Fibroblast of gingiva (primary cell): ENCODE results near the gene MAML3.
"Not testable (repeated sequence)": the region's sequence is repeated elsewhere in the genome, so short reads cannot be mapped to it uniquely, and the experiment has no call there.

Experiments used
- DNase-seq: peaks from one replicate; pipeline ENCODE4 v3.0.0-alpha.2; 2011; ENCODE audit warnings: low read depth

Gene MAML3

GRCh38 chr4:139725236-139725635 is 428.7 kb downstream of the MAML3 start:
- no peak for DNase-seq

GRCh38 chr4:139721789-139722188 is 432.2 kb downstream of the MAML3 start:
- DNase-seq = no peak

- DNase-seq = no peak
Observed at GRCh38 chr4:139720806-139721205, 433.2 kb downstream of the MAML3 start.

- DNase-seq = no peak
Observed at GRCh38 chr4:139719381-139720101, 434.4 kb downstream of the MAML3 start.

GRCh38 chr4:139718833-139719232 is 435.2 kb downstream of the MAML3 start:
- DNase-seq = no peak

GRCh38 chr4:139718358-139718757 is 435.6 kb downstream of the MAML3 start:
- no peak for DNase-seq

- DNase-seq = no peak
Observed at GRCh38 chr4:139715746-139716391, 438.1 kb downstream of the MAML3 start.

GRCh38 chr4:139712882-139713281 is 441.1 kb downstream of the MAML3 start:
- no peak for DNase-seq

- DNase-seq = no peak
Observed at GRCh38 chr4:139711461-139711860, 442.5 kb downstream of the MAML3 start.

- DNase-seq = no peak
Observed at GRCh38 chr4:139710073-139710472, 443.9 kb downstream of the MAML3 start.

- no peak for DNase-seq
Observed at GRCh38 chr4:139709660-139710059, 444.3 kb downstream of the MAML3 start.

GRCh38 chr4:139704915-139705485 is 449.0 kb downstream of the MAML3 start:
- no peak for DNase-seq

- DNase-seq = no peak
Observed at GRCh38 chr4:139700568-139700967, 453.4 kb downstream of the MAML3 start.

GRCh38 chr4:139698167-139698925 is 455.6 kb downstream of the MAML3 start:
- DNase-seq = not testable (repeated sequence)

GRCh38 chr4:139696491-139696890 is 457.5 kb downstream of the MAML3 start:
- DNase-seq = no peak

GRCh38 chr4:139694522-139695107 is 459.4 kb downstream of the MAML3 start:
- no peak for DNase-seq

- no peak for DNase-seq
Observed at GRCh38 chr4:139692309-139693012, 461.5 kb downstream of the MAML3 start.

- no peak for DNase-seq
Observed at GRCh38 chr4:139690419-139690818, 463.6 kb downstream of the MAML3 start.

GRCh38 chr4:139689093-139689722 is 464.8 kb downstream of the MAML3 start:
- no peak for DNase-seq

GRCh38 chr4:139686988-139687387 is 467.0 kb downstream of the MAML3 start:
- DNase-seq = no peak

- DNase-seq = no peak
Observed at GRCh38 chr4:139686130-139686529, 467.9 kb downstream of the MAML3 start.
